Right forelimb (tissue), 1 donor: ENCODE data around the gene COL4A3.
"Not testable (repeated sequence)": the region's sequence is repeated elsewhere in the genome, so short reads cannot be mapped to it uniquely, and the experiment has no call there.

Source experiments
- DNase-seq: peaks from one replicate; pipeline ENCODE4 v3.0.0-alpha.2; 2018

COL4A3 gene

DNA sequence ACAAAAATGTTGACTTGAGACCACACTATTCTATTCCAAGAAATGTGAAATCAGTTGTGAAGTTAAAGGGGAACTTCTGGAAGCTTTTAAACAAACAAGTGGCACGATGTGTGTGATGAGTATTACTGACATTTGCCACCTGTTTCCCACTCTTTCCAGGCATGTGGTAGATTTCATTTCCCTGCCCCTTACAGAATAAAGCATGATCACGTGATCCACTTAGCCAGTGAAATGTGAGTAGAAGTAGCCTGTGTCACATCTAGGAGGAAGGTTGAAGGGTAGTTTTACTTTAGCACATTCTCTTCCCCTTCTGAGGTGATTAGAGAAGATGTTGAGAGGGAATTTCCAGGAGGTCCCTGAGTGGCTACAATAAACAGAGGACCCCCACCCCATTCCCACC is 4.3 kb upstream of the COL4A3 start:
- DNase-seq: no peak

DNA sequence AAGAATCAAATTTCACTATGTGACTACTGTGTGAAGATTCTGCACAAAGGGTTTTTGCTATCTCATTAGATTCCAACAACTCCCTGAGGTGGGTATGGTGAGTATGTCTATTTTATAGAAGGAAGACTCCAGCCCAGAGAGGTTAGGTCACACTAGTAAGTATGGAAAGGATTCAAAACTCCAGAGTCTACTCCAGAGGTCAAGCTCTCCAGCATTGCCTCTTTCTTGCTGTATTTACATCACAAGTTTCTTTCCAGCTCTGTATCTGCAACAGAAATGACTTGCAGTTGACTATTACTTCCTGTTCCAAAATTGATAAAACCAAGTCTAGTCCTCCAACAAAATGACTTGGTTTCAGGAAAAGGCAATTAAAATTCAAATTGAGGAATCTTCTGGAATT is 2.5 kb upstream of the COL4A3 start:
- no peak for DNase-seq

DNA sequence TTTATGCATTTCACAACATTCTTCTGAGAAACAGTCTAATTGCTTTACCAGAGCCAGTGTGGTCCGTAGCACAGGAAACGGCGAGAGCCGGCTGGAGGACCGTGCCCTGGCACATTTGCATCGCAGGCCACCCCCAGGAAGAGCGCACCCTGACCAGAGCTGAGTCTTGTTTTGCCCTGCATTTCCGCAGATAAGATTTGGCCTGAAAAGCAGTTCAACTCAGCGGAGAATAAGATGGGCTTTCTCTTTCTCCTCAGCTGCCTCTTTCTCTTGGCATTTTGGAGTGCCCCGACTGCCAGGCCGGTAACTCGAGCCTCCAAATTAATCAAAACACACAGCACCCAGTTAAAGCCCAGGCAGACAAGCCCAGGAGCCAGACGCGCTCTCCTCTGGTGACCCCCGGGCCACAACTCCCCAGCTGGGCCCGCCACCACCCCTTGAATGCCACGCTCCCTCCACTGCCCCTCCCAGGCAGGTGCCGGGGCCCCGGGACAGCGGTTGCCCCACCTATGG is 883 bp upstream of the COL4A3 start:
- DNase-seq: no peak

DNA sequence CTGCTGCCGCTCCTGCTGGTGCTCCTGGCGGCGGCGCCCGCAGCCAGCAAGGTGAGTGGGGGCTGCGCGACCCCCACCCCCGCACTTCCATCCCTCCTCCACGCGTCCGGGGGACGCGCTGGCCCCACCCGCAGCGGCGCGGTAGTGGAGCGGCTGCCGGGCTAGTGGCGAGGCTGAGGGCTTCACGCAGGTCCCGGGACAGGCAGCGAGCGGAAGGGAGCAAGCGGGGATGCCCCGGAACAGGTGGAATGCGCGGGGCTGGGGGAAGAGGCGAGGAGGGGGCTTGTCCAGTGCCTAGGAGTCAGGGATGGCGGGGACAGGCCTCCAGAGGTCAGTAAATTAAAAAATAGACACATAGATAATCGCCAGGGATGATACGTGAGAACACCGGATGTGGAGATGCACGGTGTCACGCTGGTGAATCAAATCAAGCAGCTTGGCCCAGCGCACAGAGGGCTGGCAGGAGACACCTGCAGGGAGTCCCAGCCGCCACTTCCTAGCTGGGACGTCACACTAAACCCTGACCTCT is 403 bp downstream of the COL4A3 start:
- DNase-seq: no peak

DNA sequence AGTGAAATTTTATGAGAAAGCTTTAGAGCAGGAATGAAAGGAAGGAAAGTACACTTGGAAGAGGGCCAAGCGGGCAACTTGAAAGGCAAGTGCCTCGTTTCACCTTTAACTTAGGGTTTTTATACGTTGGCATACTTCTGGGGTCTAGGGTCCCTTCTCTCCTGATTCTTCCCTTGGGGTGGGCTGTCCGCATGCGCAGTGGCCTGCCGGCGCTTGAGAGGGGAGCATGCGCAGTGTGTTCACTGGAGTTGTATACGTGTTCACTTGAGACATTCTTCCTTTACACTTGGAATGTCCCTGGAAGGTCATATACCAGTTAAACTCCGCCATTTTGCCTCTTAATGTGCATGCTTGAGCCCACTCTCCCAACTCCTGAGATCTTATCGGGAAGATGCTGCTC is 7.4 kb downstream of the COL4A3 start:
- not testable (repeated sequence) for DNase-seq

DNA sequence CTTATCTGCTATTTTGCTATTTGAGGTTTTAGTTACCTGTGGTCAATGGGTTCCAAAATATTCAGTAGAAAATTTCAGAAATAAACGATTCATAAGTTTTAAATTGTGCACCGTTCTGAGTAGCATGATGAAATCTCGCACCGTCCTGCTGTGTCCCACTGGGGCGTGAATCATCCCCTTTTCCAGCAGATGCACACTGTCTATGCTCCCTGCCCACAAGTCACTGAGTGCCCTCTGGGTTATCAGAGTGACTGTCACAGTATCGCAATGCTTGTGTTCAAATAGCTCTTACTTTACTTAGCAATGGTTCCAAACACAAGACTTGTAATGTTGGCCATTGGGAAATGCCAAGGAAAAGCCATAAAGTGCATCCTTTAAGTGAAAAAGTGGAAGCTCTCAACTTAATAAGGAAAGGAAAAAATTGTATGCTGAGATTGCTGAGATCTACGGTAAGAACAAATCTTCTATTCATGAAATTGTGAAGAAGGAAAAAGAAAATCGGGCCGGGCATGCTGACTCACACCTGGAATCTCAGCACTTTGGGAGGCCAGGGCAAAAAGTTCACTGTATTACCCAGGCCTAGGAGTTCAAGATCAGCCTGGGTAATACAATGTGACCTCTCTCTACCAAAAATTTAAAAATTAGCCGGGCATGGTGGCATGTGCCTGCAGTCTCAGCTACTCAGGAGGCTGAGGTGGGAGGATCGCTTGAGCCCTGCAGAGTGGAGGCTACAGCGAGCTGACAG is 13.3 kb downstream of the COL4A3 start:
- no peak for DNase-seq

DNA sequence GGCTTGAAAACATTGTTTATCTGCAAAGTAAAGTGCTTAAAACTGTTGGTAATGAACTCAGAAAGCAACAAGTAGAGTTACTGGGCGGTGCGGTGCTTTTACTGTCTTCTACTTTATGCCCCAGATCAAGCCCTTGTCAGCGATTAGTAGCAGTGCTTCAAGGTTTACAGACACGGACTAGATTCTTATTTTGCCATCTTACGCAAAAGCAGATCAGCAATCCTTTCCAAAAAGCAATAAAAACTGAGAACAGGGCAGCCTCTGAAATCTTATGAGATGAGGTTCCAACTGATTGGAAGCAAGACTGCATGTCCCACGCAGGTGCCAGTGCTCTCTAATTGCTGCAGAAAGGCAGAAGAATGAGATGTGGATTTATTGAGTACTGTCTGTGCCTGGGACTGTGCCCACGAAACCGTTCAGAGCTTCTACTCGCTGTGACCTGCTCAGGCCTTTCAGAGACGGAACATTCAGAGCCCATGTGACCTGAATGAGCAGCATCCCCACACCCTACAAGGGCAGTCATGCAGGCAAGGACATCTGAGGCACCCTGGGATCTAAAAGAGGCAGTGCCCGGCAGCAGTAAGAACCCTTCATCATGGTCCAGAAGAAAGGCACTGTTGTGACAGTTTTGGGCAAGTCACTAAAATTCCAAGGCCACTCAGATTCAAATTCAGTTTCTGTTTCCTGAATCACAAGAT is 15.7 kb downstream of the COL4A3 start:
- DNase-seq: no peak

DNA sequence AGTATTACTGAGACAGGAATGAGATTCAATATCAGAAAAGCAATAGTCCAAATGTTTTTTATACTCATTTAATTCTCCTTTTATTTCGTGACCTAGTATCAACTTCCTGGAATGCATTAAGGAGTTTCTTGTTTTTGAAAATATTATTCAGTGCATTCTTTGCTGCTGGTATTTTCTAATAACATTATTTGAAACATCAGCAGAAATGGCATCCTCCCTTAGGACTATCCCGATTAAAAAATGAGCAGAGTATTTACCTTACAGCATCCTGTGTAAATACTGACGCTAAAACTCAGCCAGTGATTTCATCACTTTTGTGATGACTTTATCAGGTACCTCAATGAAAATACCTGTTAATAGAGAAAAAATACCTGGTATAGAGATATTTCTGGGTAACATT is 16.3 kb downstream of the COL4A3 start:
- DNase-seq: no peak

DNA sequence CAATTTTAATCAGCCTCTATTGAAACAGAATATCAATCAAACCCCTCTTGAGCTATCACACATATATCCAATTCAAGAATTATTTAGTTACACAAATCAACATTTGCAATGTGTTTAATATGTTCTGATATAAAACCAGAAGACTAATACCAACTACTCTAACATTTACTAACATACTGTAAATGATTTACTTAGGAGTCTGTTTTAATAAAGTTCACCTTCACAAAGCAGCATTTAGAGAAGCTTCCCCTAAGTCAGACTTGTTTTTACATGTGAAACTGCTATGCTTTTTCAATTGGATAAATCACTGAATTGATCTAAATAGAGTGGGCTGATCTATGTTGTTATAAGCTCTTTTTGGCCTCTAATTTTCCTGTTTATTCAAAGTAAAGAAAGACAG is 18.3 kb downstream of the COL4A3 start:
- no peak for DNase-seq

DNA sequence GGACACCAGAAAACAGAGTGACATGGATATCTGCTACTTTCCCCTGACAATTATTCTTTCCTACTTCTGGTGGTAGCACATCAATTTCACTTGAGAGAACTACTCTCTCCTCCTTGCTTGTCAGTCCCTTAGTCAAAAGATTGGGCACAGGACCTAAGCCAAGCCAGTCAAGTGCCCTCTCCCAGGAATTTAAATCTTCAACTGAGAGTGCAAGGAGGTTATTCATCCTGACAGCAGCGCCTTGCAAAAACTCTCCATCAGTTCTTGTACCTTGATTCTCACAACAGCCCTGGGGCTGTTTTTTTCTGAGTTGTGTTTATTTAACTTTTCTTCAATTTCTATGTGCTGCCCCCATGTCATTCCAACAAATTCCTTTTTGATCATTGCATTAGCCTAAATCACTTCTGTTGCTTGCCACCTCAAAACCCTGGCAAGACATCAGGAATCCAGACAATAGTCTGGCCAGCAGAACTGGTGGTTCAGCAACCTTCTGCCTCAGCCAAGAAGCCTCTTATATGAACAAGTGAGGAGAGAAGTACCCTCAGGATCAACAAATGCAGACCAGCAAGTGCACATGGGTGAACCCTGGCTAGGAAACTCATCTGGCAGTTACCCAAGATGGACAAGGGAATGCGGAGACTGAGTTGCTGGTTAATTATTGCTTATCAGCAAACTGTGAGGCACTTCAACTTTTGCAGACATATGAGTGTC is 19.4 kb downstream of the COL4A3 start:
- no peak for DNase-seq

DNA sequence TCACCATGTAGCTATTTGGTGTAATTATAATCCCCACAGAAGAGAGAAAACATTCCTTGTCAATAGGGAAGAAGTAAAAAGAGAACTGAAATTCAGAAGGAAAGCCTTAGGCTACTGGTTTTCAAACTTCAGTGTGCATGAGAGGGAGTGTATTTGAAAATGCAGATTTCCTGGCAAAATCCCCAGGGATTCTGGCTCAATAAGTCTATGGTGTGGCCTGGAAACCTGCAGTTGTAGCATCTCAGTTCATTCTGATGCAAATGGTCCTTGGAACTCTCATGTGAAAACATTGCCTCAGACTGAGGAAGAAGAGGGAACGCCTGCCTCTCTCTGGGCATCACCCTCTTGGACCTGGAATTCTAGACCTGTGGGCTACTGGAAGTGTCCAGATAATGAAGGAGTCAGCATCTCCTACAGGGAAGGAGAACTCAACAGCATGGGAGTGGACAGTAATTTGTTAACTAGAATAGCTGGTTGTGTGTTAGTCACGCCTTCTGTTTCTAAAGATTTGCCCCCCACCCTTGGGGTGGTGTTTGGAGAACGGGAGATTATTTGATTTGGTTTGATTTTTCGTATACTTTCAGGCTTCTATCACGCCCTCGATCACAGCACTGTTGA is 21.3 kb downstream of the COL4A3 start:
- DNase-seq: no peak

DNA sequence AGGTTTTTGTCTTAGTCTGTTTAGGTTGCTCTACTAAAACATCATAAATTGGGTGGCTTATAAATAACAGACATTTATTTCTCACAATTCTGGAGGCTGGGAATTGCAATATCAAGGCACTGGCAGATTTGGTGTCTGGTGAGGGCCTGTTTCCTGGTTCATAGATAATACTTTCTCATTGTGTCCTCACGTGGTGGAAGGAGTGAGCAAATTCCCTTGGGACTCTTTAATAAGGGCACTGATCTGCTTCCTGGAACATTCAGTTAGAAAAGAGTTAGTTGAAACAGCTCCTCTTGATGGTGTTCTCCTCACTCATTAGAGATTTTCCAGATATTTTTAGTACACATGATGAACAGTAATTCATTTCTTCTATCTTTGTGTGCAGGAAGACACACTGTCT is 22.3 kb downstream of the COL4A3 start:
- no peak for DNase-seq

DNA sequence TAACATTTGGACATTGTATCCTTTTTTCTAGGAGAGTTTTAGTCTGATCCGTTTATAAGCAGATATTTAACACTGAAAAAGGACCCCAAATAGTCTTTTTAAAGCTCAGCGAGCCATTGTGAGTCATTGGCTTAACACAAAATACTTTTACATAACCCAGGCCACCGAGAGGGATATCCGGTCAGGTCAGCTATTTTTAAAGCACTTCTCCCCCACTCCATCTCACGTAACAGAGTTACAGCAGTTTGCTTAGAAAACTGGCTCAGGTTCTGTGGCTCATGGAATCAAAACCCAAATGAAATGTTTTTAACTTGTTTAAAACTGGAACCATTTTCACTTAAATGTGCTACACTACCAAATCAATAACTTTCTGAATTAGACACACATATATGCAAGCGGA is 23.9 kb downstream of the COL4A3 start:
- no peak for DNase-seq

DNA sequence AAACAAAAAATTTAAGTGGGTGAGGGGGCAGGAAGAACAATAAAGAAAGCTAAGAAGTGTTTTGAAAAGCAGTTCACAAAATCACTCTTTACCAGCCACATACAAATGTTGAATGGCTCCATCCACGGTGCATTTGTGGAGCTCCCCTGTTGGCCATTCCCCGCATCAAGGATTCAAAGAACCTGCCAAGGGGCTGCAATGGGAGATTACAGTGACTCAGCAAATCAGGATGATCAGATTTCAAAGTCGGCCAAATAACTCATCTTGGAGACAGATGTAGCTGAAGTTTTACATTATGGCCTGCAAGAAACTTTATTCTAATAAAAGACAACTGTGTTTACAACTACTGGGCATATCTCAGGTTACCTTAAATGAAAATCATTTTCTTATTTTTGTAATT is 26.9 kb downstream of the COL4A3 start:
- no peak for DNase-seq

DNA sequence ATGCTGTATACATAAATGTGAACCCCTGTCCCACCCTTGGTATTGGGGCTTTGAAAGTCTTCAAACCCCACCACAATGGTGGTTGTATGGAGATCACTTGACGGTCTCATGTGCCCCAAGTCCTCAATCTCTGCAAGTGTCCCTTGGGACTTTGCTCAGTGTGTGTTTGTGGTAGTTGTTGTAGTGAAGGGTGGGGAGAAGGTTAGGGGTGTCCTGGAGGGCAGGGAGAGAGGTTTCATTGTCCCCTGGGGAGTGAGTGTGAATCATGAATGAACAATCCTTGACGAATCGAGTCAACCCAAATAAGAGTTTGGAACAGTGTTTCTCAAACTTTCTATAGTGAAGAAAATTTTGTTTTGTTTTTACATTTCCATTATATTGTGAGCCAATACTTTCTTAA is 28.1 kb downstream of the COL4A3 start:
- no peak for DNase-seq

DNA sequence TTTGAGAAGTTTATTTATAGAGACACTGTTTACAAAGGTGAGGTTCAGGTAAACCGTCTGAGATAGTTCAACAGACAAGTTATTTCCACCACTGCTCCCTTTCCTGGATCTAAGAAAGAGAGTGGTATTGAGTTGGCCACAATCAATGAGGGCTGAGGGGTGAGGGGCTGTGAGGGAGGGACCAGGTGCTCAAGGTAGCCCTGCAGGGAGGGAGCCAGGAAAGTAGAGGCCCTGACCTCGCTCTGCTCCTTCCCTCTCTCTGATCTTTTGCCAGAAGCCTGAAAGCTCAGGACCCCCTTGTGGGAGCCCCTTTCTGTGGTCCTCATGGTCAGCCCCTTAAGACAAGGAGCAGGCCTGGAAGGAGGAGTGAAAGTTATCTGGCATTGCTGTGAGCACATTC is 29.8 kb downstream of the COL4A3 start:
- DNase-seq: no peak

DNA sequence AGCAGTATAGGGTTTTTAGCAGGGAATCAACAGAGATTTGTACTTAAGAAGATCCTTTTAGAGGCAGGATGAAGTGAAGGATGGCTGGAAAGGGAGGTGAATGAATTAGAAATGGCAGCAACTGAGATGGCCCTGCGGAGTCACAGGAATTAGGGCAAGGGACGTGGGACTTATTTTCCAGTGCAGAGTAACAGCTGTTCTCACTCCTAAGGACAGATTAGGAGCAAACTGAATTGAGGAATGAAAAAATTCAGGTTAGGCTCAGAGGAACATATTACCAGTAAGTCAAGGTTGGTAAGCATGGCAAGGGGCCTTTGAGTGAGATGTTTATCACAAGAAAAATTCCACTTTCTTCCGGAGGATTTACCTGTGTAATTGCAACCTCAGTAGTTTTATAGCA is 34.4 kb downstream of the COL4A3 start:
- DNase-seq: no peak

DNA sequence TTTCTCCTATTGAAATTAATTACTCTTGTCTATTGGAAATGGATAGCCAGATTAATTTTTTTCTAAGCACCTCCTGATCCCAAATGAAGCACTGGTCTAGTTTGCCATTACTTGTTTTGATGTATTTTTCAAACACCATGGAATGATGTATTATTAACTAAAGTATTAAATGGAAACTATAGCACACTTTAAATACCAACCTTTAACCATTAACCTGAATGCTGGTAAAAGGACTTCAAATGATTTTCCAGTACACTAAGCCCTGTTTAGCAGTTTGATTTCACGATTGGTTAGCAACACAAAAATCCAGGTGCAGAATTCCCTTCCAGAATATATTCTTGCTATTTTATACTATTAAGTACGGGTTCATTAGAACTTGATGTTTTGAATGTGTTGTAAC is 37.3 kb downstream of the COL4A3 start:
- DNase-seq: no peak

DNA sequence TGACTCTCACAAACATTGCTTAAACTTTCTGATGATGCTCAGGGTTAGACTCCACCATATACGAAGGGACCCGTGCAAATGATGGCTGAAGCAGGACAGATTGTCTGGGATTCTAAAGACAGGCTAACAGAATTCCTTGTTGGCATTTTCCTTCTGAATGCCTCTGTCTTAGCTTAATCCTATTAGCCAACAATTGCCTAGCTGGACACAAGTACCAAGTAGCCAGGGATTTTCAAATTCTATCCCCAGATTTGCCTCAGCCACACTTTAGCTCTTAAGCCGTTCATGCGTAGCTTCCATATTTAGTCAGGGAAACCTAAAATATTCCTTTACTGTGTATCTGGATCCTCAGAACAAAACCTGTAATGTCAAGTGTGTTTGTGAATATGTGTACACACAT is 40.0 kb downstream of the COL4A3 start:
- no peak for DNase-seq

DNA sequence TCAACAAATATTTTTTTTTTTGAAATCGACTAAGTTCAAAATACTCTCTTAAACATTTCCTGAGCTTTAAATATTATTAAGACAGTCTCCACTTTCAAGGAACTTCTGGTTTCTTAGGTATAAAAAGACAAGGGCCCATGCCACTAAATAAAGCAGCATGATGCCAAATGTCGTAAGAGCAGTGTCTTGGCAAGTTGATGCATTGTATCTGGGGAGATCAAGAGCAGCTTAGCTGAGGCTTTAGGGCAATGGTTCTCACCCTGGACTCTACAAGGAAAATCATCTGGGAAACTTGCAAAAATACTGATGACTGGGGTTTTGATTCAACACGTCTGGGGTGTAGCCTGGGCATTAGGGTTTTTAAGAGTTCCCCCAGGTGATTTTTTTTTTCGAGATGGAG is 41.3 kb downstream of the COL4A3 start:
- DNase-seq: no peak

DNA sequence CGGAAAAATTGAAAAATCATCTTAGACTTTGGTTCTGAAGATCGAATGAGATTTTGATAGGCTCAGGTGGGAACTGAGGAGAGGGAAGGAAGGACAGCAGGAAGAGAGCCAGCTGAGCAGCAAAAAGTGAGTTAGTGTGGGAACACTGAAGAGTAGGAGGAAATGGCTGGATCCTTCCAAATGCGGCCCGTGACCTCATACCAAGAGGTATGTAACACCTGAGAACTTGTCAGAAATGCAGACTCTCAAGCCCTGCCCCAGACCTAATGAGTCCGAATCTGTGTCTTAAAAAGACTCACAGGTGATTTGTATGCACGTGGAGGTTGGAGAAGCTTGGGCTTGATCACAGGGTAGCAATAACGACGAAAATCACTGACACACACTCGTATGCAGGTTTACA is 42.0 kb downstream of the COL4A3 start:
- no peak for DNase-seq

DNA sequence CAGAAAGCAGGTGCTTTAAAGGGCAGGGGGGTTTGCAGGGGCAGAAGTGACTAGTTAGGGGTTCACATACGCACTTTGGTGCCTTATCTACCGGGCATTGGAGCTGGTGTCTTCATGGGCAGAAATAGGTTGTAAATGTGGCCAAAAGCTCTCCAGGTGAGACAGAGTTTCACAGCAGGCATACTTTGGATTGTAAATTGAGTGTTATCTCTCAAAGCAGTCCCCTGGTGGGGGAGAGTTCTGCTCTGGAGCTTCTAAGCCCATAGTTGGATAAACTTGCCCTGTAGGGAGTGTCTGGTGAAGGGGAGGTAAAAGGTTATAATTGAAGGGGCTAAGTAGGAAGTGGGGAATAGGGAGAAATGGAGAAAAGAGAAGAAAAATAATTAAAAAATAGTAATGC is 43.1 kb downstream of the COL4A3 start:
- DNase-seq: no peak

DNA sequence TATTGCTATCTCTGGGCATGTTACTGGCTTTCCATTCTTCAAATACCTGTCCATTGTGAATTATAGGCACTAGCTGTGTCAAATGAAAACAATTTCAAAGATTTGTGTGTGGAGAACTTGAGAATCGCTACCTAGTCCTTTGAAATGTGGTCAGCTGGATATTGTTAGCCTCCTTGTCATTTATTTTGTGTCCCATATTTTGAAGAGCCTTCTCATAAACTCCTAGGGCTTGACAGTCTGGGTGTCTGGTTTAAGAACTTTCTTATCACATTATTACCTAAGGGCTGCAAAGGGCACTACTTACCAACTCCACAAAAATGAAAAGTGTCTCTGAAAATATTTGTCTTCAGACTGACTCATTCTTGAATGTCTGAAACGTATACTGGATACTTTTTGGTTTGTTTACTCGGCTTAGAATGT is 50.2 kb downstream of the COL4A3 start:
- no peak for DNase-seq
